H9 (cell line): ENCODE data around the gene NDUFS6. TPM values are rescaled to one million over a fixed set of nuclear protein-coding genes. Genes with fewer than 3 reads are reported as not detected.
A peak's percentile ranks its signal among the peaks of the same experiment; 100 is the strongest.

ENCODE experiments used
- DNase-seq: peaks from one replicate; pipeline ENCODE4 v3.0.0-alpha.2; 2017
- H2AFZ ChIP-seq: one replicate; pipeline ENCODE4 v1.6.1; 2013; ENCODE audit warnings: mild to moderate bottlenecking, low read length, control low read depth, moderate library complexity
- H2AK5ac ChIP-seq: 2 replicates; pipeline ENCODE4 v1.6.1; 2013; ENCODE audit warnings: low read length, control low read depth, mixed read lengths; ENCODE audit not compliant: insufficient read length
- H2BK120ac ChIP-seq: one replicate; pipeline ENCODE4 v1.6.1; 2013; ENCODE audit warnings: low read depth, mild to moderate bottlenecking, low read length, control low read depth, inconsistent platforms; ENCODE audit not compliant: poor library complexity, severe bottlenecking
- H2BK12ac ChIP-seq: 2 replicates; pipeline ENCODE4 v1.6.1; 2013; ENCODE audit warnings: low read length, control low read depth, mixed read lengths, low read depth; ENCODE audit not compliant: insufficient read length
- H2BK15ac ChIP-seq: 2 replicates; pipeline ENCODE4 v1.6.1; 2013; ENCODE audit warnings: low read depth, low read length, control low read depth
- H2BK20ac ChIP-seq: one replicate; pipeline ENCODE4 v1.6.1; 2013; ENCODE audit warnings: low read depth, mild to moderate bottlenecking, low read length, control low read depth, inconsistent platforms; ENCODE audit not compliant: poor library complexity, severe bottlenecking
- H2BK5ac ChIP-seq: 2 replicates; pipeline ENCODE4 v1.6.1; 2013; ENCODE audit warnings: low read length, control low read depth, mixed read lengths; ENCODE audit not compliant: insufficient read length
- H3K14ac ChIP-seq: 2 replicates; pipeline ENCODE4 v1.6.1; 2013; ENCODE audit warnings: low read length, control low read depth; ENCODE audit not compliant: insufficient read depth
- H3K18ac ChIP-seq: 2 replicates; pipeline ENCODE4 v1.6.1; 2013; ENCODE audit warnings: low read depth, mild to moderate bottlenecking, mixed read lengths, low read length, control low read depth; ENCODE audit not compliant: insufficient read length
- H3K23ac ChIP-seq: 2 replicates; pipeline ENCODE4 v1.6.1; 2013; ENCODE audit warnings: low read length, control low read depth, mixed read lengths, low read depth; ENCODE audit not compliant: insufficient read length
- H3K23me2 ChIP-seq: 2 replicates; pipeline ENCODE4 v1.6.1; 2013; ENCODE audit warnings: low read depth, mild to moderate bottlenecking, mixed read lengths, low read length, control low read depth; ENCODE audit not compliant: insufficient read length, poor library complexity, severe bottlenecking
- H3K27ac ChIP-seq: 2 replicates; pipeline ENCODE4 v1.5.1; 2013; ENCODE audit warnings: low read length, control low read depth, mixed read lengths, low read depth; ENCODE audit not compliant: insufficient read length
- H3K27me3 ChIP-seq: 2 replicates; pipeline ENCODE4 v1.6.1; 2013; ENCODE audit warnings: low read length, control low read depth, inconsistent platforms; ENCODE audit not compliant: insufficient read depth
- H3K4ac ChIP-seq: 2 replicates; pipeline ENCODE4 v1.6.1; 2013; ENCODE audit warnings: low read depth, mild to moderate bottlenecking, control low read depth, inconsistent platforms, low read length, moderate library complexity
- H3K4me1 ChIP-seq: 2 replicates; pipeline ENCODE4 v1.6.1; 2013; ENCODE audit warnings: low read length, control low read depth, inconsistent platforms; ENCODE audit not compliant: insufficient read depth
- H3K4me2 ChIP-seq: 2 replicates; pipeline ENCODE4 v1.6.1; 2013; ENCODE audit warnings: low read length, control low read depth, mixed read lengths; ENCODE audit not compliant: insufficient read length, insufficient read depth
- H3K56ac ChIP-seq: 2 replicates; pipeline ENCODE4 v1.6.1; 2013; ENCODE audit warnings: low read depth, mild to moderate bottlenecking, mixed read lengths, low read length, control low read depth; ENCODE audit not compliant: insufficient read length
- H3K79me1 ChIP-seq: 2 replicates; pipeline ENCODE4 v1.6.1; 2013; ENCODE audit warnings: low read depth, mild to moderate bottlenecking, moderate library complexity, low read length, control low read depth, inconsistent platforms; ENCODE audit not compliant: insufficient read depth, poor library complexity, severe bottlenecking
- H3K79me2 ChIP-seq: 2 replicates; pipeline ENCODE4 v1.6.1; 2013; ENCODE audit warnings: low read length, control low read depth, inconsistent platforms; ENCODE audit not compliant: insufficient read depth
- H3K9ac ChIP-seq: 2 replicates; pipeline ENCODE4 v1.6.1; 2013; ENCODE audit warnings: low read length, control low read depth, mixed read lengths; ENCODE audit not compliant: insufficient read length; ENCODE audit errors: extremely low read depth
- H3K9me3 ChIP-seq: one replicate; pipeline ENCODE4 v1.6.1; 2013; ENCODE audit warnings: low read depth, low read length, inconsistent platforms; ENCODE audit not compliant: control insufficient read depth
- H3T11ph ChIP-seq: one replicate; pipeline ENCODE4 v1.6.1; 2013; ENCODE audit warnings: mild to moderate bottlenecking, low read length, control low read depth, inconsistent platforms
- H4K20me1 ChIP-seq: one replicate; pipeline ENCODE4 v1.6.1; 2013; ENCODE audit not compliant: control insufficient read depth, insufficient read length, insufficient read depth
- H4K5ac ChIP-seq: 2 replicates; pipeline ENCODE4 v1.6.1; 2013; ENCODE audit warnings: low read depth, mild to moderate bottlenecking, mixed read lengths, low read length, control low read depth; ENCODE audit not compliant: insufficient read length
- H4K8ac ChIP-seq: replicated peaks from 2 replicates; pipeline ENCODE4 v1.6.1; 2013; ENCODE audit warnings: low read length, control low read depth, mixed read lengths, low read depth; ENCODE audit not compliant: insufficient read length
- H4K91ac ChIP-seq: 2 replicates; pipeline ENCODE4 v1.6.1; 2013; ENCODE audit warnings: low read depth, mild to moderate bottlenecking, moderate library complexity, mixed read lengths, low read length, control low read depth; ENCODE audit not compliant: insufficient read length
- H3K27ac Mint-ChIP-seq, 3 experiments: 2 replicates in 2 of 3; 3 replicates in 1 of 3; pipeline ENCODE4 v1.8.0; 2020 to 2021; ENCODE audit warnings: mixed read lengths in 3 of 3, mild to moderate bottlenecking in 1 of 3, moderate library complexity in 1 of 3
- H3K27me3 Mint-ChIP-seq: 2 replicates; pipeline ENCODE4 v1.8.0; 2021; ENCODE audit warnings: low read depth, mild to moderate bottlenecking, moderate library complexity, mixed read lengths
- H3K36me3 Mint-ChIP-seq, 3 experiments: 2 replicates in 2 of 3; 3 replicates in 1 of 3; pipeline ENCODE4 v1.8.0; 2020 to 2021; ENCODE audit warnings: low read depth in 3 of 3, mixed read lengths in 3 of 3; ENCODE audit not compliant: insufficient read depth in 1 of 3
- H3K4me1 Mint-ChIP-seq, 2 experiments: 2 replicates each; pipeline ENCODE4 v1.8.0; 2020; ENCODE audit warnings: mixed read lengths in 2 of 2
- H3K4me3 Mint-ChIP-seq, 2 experiments: 2 replicates in 1 of 2; 3 replicates in 1 of 2; pipeline ENCODE4 v1.8.0; 2020 to 2021; ENCODE audit warnings: mild to moderate bottlenecking in 2 of 2, mixed read lengths in 2 of 2, moderate library complexity in 1 of 2
- H3K9me3 Mint-ChIP-seq, 2 experiments: 2 replicates in 1 of 2; 3 replicates in 1 of 2; pipeline ENCODE4 v1.8.0; 2020; ENCODE audit warnings: mild to moderate bottlenecking in 2 of 2, mixed read lengths in 2 of 2, moderate library complexity in 1 of 2
- CTCF ChIP-seq: fragments of 200-600 bp; sonication (generic); conservative IDR thresholded peaks from 3 replicates; pipeline ENCODE4 v1.8.0; 2021; ENCODE audit warnings: antibody characterized with exemption, mild to moderate bottlenecking
- WGBS: extraction: QIAGEN DNeasy Blood & Tissue Kit; methylation state at CpG from one replicate; pipeline ENCODE4 v1.1.7; 2013; ENCODE audit warnings: missing lambda C conversion rate, low lambda C conversion rate, mixed read lengths; ENCODE audit not compliant: insufficient read length; ENCODE audit errors: extremely low coverage; 5-methylcytosine and 5-hydroxymethylcytosine counted together
- long read RNA-seq: library from polyadenylated mRNA; unstranded; transcript quantifications from one replicate; pipeline ENCODE4 v2.0.0, GENCODE V29; 2020
- total RNA-seq: library from RNA; stranded (reverse); gene quantifications from 2 replicates; pipeline ENCODE4 v1.2.1, GENCODE V29; 2021

Gene NDUFS6
- 62.5 and 63.7 TPM in 2 replicates for total RNA-seq
- long read RNA-seq, transcript NDUFS6-201 (4 exons, 1,082 nt): major isoform, 48 of 64 reads
- long read RNA-seq, partial matches to known transcripts: 4 of 64 reads
- long read RNA-seq, other reads (novel, unspliced or antisense): 12 of 64 reads

DNA sequence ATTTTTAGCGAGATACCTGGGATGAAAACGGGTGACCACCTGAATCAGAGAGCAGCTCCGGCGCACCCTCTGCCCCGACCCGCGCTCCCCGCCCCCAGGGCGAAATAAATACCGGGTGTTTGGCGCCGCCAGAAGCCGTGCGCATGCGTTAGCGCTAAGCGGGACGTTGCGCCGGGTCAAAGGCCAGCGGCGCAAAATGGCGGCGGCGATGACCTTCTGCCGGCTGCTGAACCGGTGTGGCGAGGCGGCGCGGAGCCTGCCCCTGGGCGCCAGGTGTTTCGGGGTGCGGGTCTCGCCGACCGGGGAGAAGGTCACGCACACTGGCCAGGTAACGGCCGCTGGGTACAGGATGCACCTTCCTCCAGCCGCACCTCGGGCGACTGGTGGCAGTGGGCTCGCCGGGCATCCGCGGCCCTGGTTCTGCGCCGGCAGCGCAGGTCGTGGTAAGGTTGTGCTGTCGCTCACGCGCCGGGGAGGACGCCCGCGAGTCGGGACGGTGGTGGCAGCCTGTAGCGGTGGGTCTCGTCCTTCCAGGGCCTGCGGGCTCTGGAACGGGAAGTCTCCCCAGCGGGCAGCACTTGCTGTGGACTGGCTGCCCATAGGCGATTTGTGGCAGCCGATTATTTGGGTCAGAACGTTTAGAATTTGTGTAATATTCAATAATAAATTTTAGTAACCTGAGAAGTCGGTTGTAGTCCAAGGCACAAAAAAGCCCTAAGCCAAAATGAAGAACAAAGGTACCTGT lies at the start of gene NDUFS6:
Gene NDUFS6, plus strand, starts transcription at position 186 of the 745 bp plus-strand sequence. Its CDS starts 11 bp downstream, at position 197.
- peaks cover 0 to 3% of the 10 kb centered on the region in 2 experiments; a peak in 1 of 5 replicates for H3K9me3 Mint-ChIP-seq
- no peak for TF ChIP-seq CTCF
- no peak within 1 kb of the TSS for H2BK15ac ChIP-seq
- H3K23me2 ChIP-seq: peaks cover 14% of the 10 kb centered on the region
- peak within 1 kb of the TSS; percentile 53 for H3K56ac ChIP-seq
- H2BK120ac ChIP-seq: no peak within 1 kb of the TSS
- H3K79me1 ChIP-seq: peaks cover 6% of the 10 kb centered on the region
- H2BK12ac ChIP-seq: peak within 1 kb of the TSS; percentile 18
- no peak within 1 kb of the TSS for H2AFZ ChIP-seq
- no peaks in the 10 kb centered on the region for H4K20me1 ChIP-seq
- no peak within 1 kb of the TSS for H3K4ac ChIP-seq
- peaks cover 46 to 67% (median 62%) of the 10 kb centered on the region in 3 experiments for H3K36me3 Mint-ChIP-seq
- H3K18ac ChIP-seq: peak within 1 kb of the TSS; percentile 88
- no peak within 1 kb of the TSS for H3K23ac ChIP-seq
- no peaks in the 10 kb centered on the region for H3K27me3 Mint-ChIP-seq
- peak within 1 kb of the TSS; percentile 25 for H3K27ac ChIP-seq
- peak within 1 kb of the TSS; percentile 99 for H3K4me2 ChIP-seq
- DNase-seq: peak; percentile 76
- no peak within 1 kb of the TSS for H2BK20ac ChIP-seq
- H3K27ac Mint-ChIP-seq: peak within 1 kb of the TSS; percentile 99 to 100 (median 99)
- peak within 1 kb of the TSS; percentile 95 to 96 for H3K4me3 Mint-ChIP-seq
- no peaks in the 10 kb centered on the region for H3K9me3 ChIP-seq
- no peaks in the 10 kb centered on the region for H3K27me3 ChIP-seq
- H3K4me1 ChIP-seq: no peaks in the 10 kb centered on the region
- peaks cover 22% of the 10 kb centered on the region in 2 experiments for H3K4me1 Mint-ChIP-seq
- no CpG with 5 or more reads among the region's 69 CpGs for WGBS
- peak within 1 kb of the TSS; percentile 40 for H4K8ac ChIP-seq
- peak within 1 kb of the TSS; percentile 79 for H4K5ac ChIP-seq
- H4K91ac ChIP-seq: no peak within 1 kb of the TSS
- no peak within 1 kb of the TSS for H3T11ph ChIP-seq
- peak within 1 kb of the TSS; percentile 95 for H3K14ac ChIP-seq
- H3K79me2 ChIP-seq: peaks cover 14% of the 10 kb centered on the region; the same call in 1 of the 2 replicates
- peak within 1 kb of the TSS; percentile 79 for H2BK5ac ChIP-seq
- peak within 1 kb of the TSS; percentile 95 for H3K9ac ChIP-seq
- H2AK5ac ChIP-seq: no peak within 1 kb of the TSS
